ENCODE measurements around the gene DPP10. TPM values are rescaled to one million over a fixed set of nuclear protein-coding genes. Genes with fewer than 3 reads are reported as not detected.

Gene DPP10
- total and polyA plus RNA-seq, 4 donors, result 0.04 to 4.1 (median 0.48) TPM

DNA sequence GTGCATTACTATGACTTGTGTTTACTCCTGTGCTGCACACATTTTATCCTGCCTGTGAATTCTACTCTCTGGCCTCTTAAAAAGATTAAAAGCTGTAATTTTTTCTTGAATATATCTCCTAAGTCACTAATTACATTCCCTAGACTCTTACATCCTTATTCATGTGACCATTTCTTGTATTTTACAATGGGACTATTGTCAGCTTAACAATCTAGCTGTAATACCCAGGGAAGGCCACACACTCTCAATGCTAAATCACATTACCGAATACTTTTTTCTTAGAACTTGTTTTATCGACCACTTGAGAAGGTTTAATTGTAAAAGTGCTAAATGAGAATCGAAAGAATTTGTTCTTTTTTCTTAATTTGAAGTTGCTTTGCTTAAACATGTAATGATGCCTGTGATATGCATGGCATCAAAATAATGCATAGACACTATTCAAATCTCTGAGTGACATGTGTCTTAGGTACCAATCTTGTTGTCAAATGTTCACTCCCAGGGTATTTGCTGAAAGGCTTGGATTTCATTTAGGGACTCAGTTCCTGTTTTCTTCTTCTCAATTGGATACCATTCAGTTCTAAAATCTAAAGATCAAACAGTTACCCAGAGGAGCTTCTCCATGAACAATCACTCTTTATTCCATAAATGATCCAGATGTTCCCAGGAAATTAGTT lies 498.5 kb downstream of the DPP10 start:
- Histone ChIP-seq H3K27me3 (ENCODE audit: control insufficient read depth in 4 of 4, insufficient read depth in 4 of 4, low read length in 3 of 4) (no peaks in the 10 kb centered on the region), H3K9me3 (ENCODE audit: control insufficient read depth in 4 of 4, low read length in 3 of 4) (no peaks in the 10 kb centered on the region), H3K4me3 (ENCODE audit: low read depth in 1 of 3, low read length in 3 of 3) (no peak overlapping the region), H3K27ac (ENCODE audit: low read depth in 1 of 2, low read length in 2 of 2) (no peak overlapping the region), H3K4me1 (ENCODE audit: control insufficient read depth in 4 of 4, insufficient read depth in 4 of 4, low read length in 3 of 4) (no peaks in the 10 kb centered on the region), H3K36me3 (ENCODE audit: control insufficient read depth in 4 of 4, insufficient read depth in 3 of 4, low read depth in 1 of 4, low read length in 3 of 4) (no peaks in the 10 kb centered on the region), H3K9ac (ENCODE audit: low read depth in 1 of 2, low read length in 2 of 2) (no peak overlapping the region)
- TF ChIP-seq TAF1 (conservative IDR thresholded peaks at IDR 0.05) (no peak), RAD21 (IDR thresholded peaks at IDR 0.05) (no peak), FOXA1 (IDR thresholded peaks at IDR 0.05) (no peak), YY1 (IDR thresholded peaks at IDR 0.05) (no peak)
- no peak for DNase-seq (ENCODE audit: low spot score)
- WGBS, result 66% methylated on average over 3 of the region's 3 CpGs

DNA sequence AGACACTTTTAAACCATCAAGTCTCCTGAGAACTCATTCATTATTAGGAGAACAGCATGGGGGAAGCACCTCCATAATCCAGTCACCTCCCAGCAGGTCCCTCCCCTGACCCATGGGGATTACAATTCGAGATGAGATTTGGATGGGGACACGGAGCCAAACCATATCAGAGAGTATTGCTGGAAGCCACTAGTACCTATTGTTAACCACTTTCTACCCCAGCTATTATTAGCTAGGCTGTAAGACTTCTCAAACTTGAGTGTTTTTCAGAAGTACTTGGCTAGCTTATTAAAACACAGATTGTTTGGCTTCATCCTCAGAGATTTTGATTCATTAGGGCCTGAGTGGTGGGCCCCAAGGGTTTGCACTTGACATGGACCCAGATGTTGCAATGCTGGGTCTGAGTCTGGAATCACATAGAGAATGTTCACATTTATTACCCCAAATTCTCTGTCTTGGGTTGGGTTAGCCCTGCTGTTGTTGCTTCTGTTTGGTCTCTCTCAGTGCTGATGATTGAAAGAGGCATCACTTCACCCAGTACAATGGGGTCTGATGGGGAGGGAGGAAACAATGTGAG lies 506.9 kb downstream of the DPP10 start:
- no peak overlapping the region for H3K4me3 ChIP-seq (ENCODE audit: low read depth in 1 of 3, low read length in 3 of 3)
- H3K27me3 ChIP-seq (ENCODE audit: control insufficient read depth in 4 of 4, insufficient read depth in 4 of 4, low read length in 3 of 4), result no peaks in the 10 kb centered on the region
- no peaks in the 10 kb centered on the region for H3K36me3 ChIP-seq (ENCODE audit: control insufficient read depth in 4 of 4, insufficient read depth in 3 of 4, low read depth in 1 of 4, low read length in 3 of 4)
- no peaks in the 10 kb centered on the region for H3K4me1 ChIP-seq (ENCODE audit: control insufficient read depth in 4 of 4, insufficient read depth in 4 of 4, low read length in 3 of 4)
- 63% methylated on average over 2 of the region's 2 CpGs for WGBS
- no peak for DNase-seq (ENCODE audit: low spot score)
- no peak overlapping the region for H3K27ac ChIP-seq (ENCODE audit: low read depth in 1 of 2, low read length in 2 of 2)
- H3K9me3 ChIP-seq (ENCODE audit: control insufficient read depth in 4 of 4, low read length in 3 of 4), result no peaks in the 10 kb centered on the region
- TF ChIP-seq YY1 (IDR thresholded peaks at IDR 0.05) (no peak), FOXA1 (IDR thresholded peaks at IDR 0.05) (no peak), EGR1 (IDR thresholded peaks at IDR 0.05; ENCODE audit: low read depth in 2 of 2) (no peak), NR2F2 (IDR thresholded peaks at IDR 0.05) (no peak), RAD21 (IDR thresholded peaks at IDR 0.05) (no peak), HNF4G (IDR thresholded peaks at IDR 0.05) (no peak), FOXA2 (IDR thresholded peaks at IDR 0.05) (no peak), JUND (IDR thresholded peaks at IDR 0.05) (no peak), RXRA (IDR thresholded peaks at IDR 0.05) (no peak), GABPA (IDR thresholded peaks at IDR 0.05 in 1 of 2, conservative IDR thresholded peaks at IDR 0.05 in 1 of 2) (no peak), HNF4A (conservative IDR thresholded peaks at IDR 0.05) (no peak), TAF1 (conservative IDR thresholded peaks at IDR 0.05) (no peak), SP1 (IDR thresholded peaks at IDR 0.05) (no peak)
- TF ChIP-seq, protein P1, sequence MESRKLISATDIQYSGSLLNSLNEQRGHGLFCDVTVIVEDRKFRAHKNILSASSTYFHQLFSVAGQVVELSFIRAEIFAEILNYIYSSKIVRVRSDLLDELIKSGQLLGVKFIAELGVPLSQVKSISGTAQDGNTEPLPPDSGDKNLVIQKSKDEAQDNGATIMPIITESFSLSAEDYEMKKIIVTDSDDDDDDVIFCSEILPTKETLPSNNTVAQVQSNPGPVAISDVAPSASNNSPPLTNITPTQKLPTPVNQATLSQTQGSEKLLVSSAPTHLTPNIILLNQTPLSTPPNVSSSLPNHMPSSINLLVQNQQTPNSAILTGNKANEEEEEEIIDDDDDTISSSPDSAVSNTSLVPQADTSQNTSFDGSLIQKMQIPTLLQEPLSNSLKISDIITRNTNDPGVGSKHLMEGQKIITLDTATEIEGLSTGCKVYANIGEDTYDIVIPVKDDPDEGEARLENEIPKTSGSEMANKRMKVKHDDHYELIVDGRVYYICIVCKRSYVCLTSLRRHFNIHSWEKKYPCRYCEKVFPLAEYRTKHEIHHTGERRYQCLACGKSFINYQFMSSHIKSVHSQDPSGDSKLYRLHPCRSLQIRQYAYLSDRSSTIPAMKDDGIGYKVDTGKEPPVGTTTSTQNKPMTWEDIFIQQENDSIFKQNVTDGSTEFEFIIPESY (IDR thresholded peaks at IDR 0.05), result no peak
- TF ChIP-seq, protein P2, sequence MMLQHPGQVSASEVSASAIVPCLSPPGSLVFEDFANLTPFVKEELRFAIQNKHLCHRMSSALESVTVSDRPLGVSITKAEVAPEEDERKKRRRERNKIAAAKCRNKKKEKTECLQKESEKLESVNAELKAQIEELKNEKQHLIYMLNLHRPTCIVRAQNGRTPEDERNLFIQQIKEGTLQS (IDR thresholded peaks at IDR 0.05), result no peak
- TF ChIP-seq, protein P3, sequence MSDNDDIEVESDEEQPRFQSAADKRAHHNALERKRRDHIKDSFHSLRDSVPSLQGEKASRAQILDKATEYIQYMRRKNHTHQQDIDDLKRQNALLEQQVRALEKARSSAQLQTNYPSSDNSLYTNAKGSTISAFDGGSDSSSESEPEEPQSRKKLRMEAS (IDR thresholded peaks at IDR 0.05), result no peak
- TF ChIP-seq, protein P4, sequence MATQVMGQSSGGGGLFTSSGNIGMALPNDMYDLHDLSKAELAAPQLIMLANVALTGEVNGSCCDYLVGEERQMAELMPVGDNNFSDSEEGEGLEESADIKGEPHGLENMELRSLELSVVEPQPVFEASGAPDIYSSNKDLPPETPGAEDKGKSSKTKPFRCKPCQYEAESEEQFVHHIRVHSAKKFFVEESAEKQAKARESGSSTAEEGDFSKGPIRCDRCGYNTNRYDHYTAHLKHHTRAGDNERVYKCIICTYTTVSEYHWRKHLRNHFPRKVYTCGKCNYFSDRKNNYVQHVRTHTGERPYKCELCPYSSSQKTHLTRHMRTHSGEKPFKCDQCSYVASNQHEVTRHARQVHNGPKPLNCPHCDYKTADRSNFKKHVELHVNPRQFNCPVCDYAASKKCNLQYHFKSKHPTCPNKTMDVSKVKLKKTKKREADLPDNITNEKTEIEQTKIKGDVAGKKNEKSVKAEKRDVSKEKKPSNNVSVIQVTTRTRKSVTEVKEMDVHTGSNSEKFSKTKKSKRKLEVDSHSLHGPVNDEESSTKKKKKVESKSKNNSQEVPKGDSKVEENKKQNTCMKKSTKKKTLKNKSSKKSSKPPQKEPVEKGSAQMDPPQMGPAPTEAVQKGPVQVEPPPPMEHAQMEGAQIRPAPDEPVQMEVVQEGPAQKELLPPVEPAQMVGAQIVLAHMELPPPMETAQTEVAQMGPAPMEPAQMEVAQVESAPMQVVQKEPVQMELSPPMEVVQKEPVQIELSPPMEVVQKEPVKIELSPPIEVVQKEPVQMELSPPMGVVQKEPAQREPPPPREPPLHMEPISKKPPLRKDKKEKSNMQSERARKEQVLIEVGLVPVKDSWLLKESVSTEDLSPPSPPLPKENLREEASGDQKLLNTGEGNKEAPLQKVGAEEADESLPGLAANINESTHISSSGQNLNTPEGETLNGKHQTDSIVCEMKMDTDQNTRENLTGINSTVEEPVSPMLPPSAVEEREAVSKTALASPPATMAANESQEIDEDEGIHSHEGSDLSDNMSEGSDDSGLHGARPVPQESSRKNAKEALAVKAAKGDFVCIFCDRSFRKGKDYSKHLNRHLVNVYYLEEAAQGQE (IDR thresholded peaks at IDR 0.05), result no peak
- TF ChIP-seq, protein P5, sequence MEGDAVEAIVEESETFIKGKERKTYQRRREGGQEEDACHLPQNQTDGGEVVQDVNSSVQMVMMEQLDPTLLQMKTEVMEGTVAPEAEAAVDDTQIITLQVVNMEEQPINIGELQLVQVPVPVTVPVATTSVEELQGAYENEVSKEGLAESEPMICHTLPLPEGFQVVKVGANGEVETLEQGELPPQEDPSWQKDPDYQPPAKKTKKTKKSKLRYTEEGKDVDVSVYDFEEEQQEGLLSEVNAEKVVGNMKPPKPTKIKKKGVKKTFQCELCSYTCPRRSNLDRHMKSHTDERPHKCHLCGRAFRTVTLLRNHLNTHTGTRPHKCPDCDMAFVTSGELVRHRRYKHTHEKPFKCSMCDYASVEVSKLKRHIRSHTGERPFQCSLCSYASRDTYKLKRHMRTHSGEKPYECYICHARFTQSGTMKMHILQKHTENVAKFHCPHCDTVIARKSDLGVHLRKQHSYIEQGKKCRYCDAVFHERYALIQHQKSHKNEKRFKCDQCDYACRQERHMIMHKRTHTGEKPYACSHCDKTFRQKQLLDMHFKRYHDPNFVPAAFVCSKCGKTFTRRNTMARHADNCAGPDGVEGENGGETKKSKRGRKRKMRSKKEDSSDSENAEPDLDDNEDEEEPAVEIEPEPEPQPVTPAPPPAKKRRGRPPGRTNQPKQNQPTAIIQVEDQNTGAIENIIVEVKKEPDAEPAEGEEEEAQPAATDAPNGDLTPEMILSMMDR (IDR thresholded peaks at IDR 0.05; ENCODE audit: low read depth, low read length, missing input control), result no peak
- no peak overlapping the region for H3K9ac ChIP-seq (ENCODE audit: low read depth in 1 of 2, low read length in 2 of 2)

All from liver (tissue), 9 donors.